Measurements from ENCODE around the gene MAGEB5. TPM values are rescaled to one million over a fixed set of nuclear protein-coding genes. Genes with fewer than 3 reads are reported as not detected.
A peak's percentile ranks its signal among the peaks of the same experiment; 100 is the strongest.
"Not testable (repeated sequence)": the region's sequence is repeated elsewhere in the genome, so short reads cannot be mapped to it uniquely, and the experiment has no call there.

MAGEB5 gene
- total and polyA plus RNA-seq, 2 experiments from 2014 or later = not detected

GRCh38 chrX:26192204-26192603, 23.8 kb upstream of the MAGEB5 start, which contains the start of gene MAGEB6:
TSS of gene MAGEB6 (plus strand) at chrX:26192440. CDS start at chrX:26193847, 1,407 bp downstream.
- H3K36me3 Mint-ChIP-seq (ENCODE audit: low read depth) = no peaks in the 10 kb centered on the region
- ATAC-seq (no peak), DNase-seq (ENCODE audit: low spot score) (peak; percentile 6)
- Histone ChIP-seq H3K36me3 (ENCODE audit: insufficient read depth) (no peaks in the 10 kb centered on the region), H3K9me2 (ENCODE audit: insufficient read depth) (no peaks in the 10 kb centered on the region), H3K4me1 (ENCODE audit: insufficient read depth) (no peaks in the 10 kb centered on the region), H3K27me3 (ENCODE audit: insufficient read depth) (no peaks in the 10 kb centered on the region), H4K20me1 (replicated peaks; ENCODE audit: insufficient read depth) (no peaks in the 10 kb centered on the region), H3F3A (replicated peaks; ENCODE audit: low read depth) (no peaks in the 10 kb centered on the region), H3K4me3 (no peak within 1 kb of the TSS), H3K79me2 (replicated peaks; ENCODE audit: insufficient read depth) (no peaks in the 10 kb centered on the region), H3K27ac (ENCODE audit: low read depth) (no peak within 1 kb of the TSS), H2AFZ (no peak within 1 kb of the TSS), H3K4me2 (no peak within 1 kb of the TSS)
- no peaks in the 10 kb centered on the region for H3K4me1 Mint-ChIP-seq
- H3K9me3 Mint-ChIP-seq = peaks cover 4% of the 10 kb centered on the region; the same call in 1 of the 3 replicates
- TF ChIP-seq CTCF (conservative IDR thresholded peaks at IDR 0.05; ENCODE audit: low read depth in 2 of 2) (peak in 1 of 2 experiments; percentile 21; a peak in 2 of 4 replicates), REST (IDR thresholded peaks at IDR 0.05; ENCODE audit: unreplicated experiment) (no peak)
- H3K27me3 Mint-ChIP-seq (ENCODE audit: insufficient read depth, low read depth, poor library complexity) = no peaks in the 10 kb centered on the region
- no peak within 1 kb of the TSS for H3K27ac Mint-ChIP-seq
- no peak within 1 kb of the TSS for H3K4me3 Mint-ChIP-seq

- no peaks in the 10 kb centered on the region for H3K4me1 ChIP-seq (ENCODE audit: insufficient read depth)
These were observed 12.4 kb upstream of the MAGEB5 start for GRCh38 chrX:26203561-26203960.

GRCh38 chrX:26204717-26205116, 11.3 kb upstream of the MAGEB5 start:
- not testable (repeated sequence) for DNase-seq (ENCODE audit: low spot score)

More at GRCh38 chrX:26203561-26203960, 12.4 kb upstream of the MAGEB5 start:
- no peak overlapping the region for H3K27ac ChIP-seq (ENCODE audit: low read depth)
- no peak overlapping the region for H3K4me3 ChIP-seq
- H3K4me1 Mint-ChIP-seq = no peaks in the 10 kb centered on the region
- H3K36me3 Mint-ChIP-seq (ENCODE audit: low read depth) = 0 out of 3 replicates have a peak, but pooled peaks cover 2% of the 10 kb centered on the region
- no peaks in the 10 kb centered on the region for H3F3A ChIP-seq (replicated peaks; ENCODE audit: low read depth)
- TF ChIP-seq JUNB (IDR thresholded peaks at IDR 0.05; ENCODE audit: unreplicated experiment) = no peak
- TF ChIP-seq CTCF (conservative IDR thresholded peaks at IDR 0.05; ENCODE audit: low read depth in 2 of 2) = no peak
- H3K4me3 Mint-ChIP-seq = no peak overlapping the region
- H3K27me3 Mint-ChIP-seq (ENCODE audit: insufficient read depth, low read depth, poor library complexity) = no peaks in the 10 kb centered on the region
- DNase-seq (ENCODE audit: low spot score) = no peak
- ATAC-seq = no peak
- H4K20me1 ChIP-seq (replicated peaks; ENCODE audit: insufficient read depth) = no peaks in the 10 kb centered on the region
- no peaks in the 10 kb centered on the region for H3K9me2 ChIP-seq (ENCODE audit: insufficient read depth)
- no peak overlapping the region for H3K27ac Mint-ChIP-seq
- no peaks in the 10 kb centered on the region for H3K79me2 ChIP-seq (replicated peaks; ENCODE audit: insufficient read depth)
- H2AFZ ChIP-seq = no peak overlapping the region
- peaks cover 7% of the 10 kb centered on the region for H3K9me3 Mint-ChIP-seq
- no peaks in the 10 kb centered on the region for H3K36me3 ChIP-seq (ENCODE audit: insufficient read depth)
- no peak overlapping the region for H3K4me2 ChIP-seq
- H3K27me3 ChIP-seq (ENCODE audit: insufficient read depth) = no peaks in the 10 kb centered on the region

More at GRCh38 chrX:26204717-26205116, 11.3 kb upstream of the MAGEB5 start:
- H3K79me2 ChIP-seq (replicated peaks; ENCODE audit: insufficient read depth); H3K36me3 Mint-ChIP-seq (ENCODE audit: low read depth); H3K4me2 ChIP-seq; H3K36me3 ChIP-seq (ENCODE audit: insufficient read depth); H3K27ac ChIP-seq (ENCODE audit: low read depth); H3K27ac Mint-ChIP-seq; H2AFZ ChIP-seq; H3K4me3 Mint-ChIP-seq; H3K4me1 ChIP-seq (ENCODE audit: insufficient read depth); H3K27me3 ChIP-seq (ENCODE audit: insufficient read depth); H3K4me1 Mint-ChIP-seq; H3F3A ChIP-seq (replicated peaks; ENCODE audit: low read depth); H3K9me2 ChIP-seq (ENCODE audit: insufficient read depth); H3K27me3 Mint-ChIP-seq (ENCODE audit: insufficient read depth, low read depth, poor library complexity); H4K20me1 ChIP-seq (replicated peaks; ENCODE audit: insufficient read depth); H3K4me3 ChIP-seq; ATAC-seq; H3K9me3 Mint-ChIP-seq: not testable (repeated sequence)

Measured in GM23338 (cell line).